Ascending aorta (tissue), 2 donors: ENCODE results near the gene PIAS4. TPM values are rescaled to one million over a fixed set of nuclear protein-coding genes. Genes with fewer than 3 reads are reported as not detected.

ENCODE experiments used
- DNase-seq, 2 donors: peaks; one replicate each; pipeline ENCODE4 v3.0.0-alpha.2; 2019; ENCODE audit warnings: low spot score in 2 of 2
- H3K27ac ChIP-seq, 2 donors: fragments of 200-600 bp; sonication (generic); one replicate each; pipeline ENCODE4 v1.5.1; 2016 to 2017; ENCODE audit warnings: mild to moderate bottlenecking in 1 of 2
- H3K27me3 ChIP-seq: fragments of 200-600 bp; sonication (generic); one replicate; pipeline ENCODE4 v1.5.1; 2017
- H3K36me3 ChIP-seq, 2 donors: fragments of 200-600 bp; sonication (generic); one replicate each; pipeline ENCODE4 v1.5.1; 2016
- H3K4me1 ChIP-seq, 2 donors: fragments of 200-600 bp; sonication (generic); one replicate each; pipeline ENCODE4 v1.5.1; 2016 to 2017; ENCODE audit warnings: mild to moderate bottlenecking in 1 of 2
- H3K4me3 ChIP-seq, 2 donors: fragments of 200-600 bp; sonication (generic); one replicate each; pipeline ENCODE4 v1.5.1; 2016 to 2017; ENCODE audit warnings: mild to moderate bottlenecking in 1 of 2
- H3K9me3 ChIP-seq, 2 donors: fragments of 200-600 bp; sonication (generic); one replicate each; pipeline ENCODE4 v1.5.1; 2016
- intact Hi-C: fragments of 100-400 bp; cut with DNase I; formaldehyde crosslinking; loops from one replicate; pipeline ENCODE4 v1.15.1; 2023
- total RNA-seq: library from RNA; depleted of rRNA; stranded (reverse); fragments of >200 nt; gene quantifications from one replicate; pipeline ENCODE4 v1.1.0, GENCODE V29; 2016
- TF ChIP-seq, protein P1 (sequence below), 3 experiments: fragments of 200-600 bp in 2 of 3; fragments of 450-650 bp in 1 of 3; sonication (generic) in 2 of 3; IDR thresholded peaks; one replicate each; pipeline ENCODE4 v1.5.1; 2016 to 2019; ENCODE audit warnings: antibody characterized with exemption in 3 of 3, mild to moderate bottlenecking in 1 of 3, moderate library complexity in 1 of 3

Gene PIAS4
- total RNA-seq, 1 donor from 2014 or later: 30.8 TPM

DNA sequence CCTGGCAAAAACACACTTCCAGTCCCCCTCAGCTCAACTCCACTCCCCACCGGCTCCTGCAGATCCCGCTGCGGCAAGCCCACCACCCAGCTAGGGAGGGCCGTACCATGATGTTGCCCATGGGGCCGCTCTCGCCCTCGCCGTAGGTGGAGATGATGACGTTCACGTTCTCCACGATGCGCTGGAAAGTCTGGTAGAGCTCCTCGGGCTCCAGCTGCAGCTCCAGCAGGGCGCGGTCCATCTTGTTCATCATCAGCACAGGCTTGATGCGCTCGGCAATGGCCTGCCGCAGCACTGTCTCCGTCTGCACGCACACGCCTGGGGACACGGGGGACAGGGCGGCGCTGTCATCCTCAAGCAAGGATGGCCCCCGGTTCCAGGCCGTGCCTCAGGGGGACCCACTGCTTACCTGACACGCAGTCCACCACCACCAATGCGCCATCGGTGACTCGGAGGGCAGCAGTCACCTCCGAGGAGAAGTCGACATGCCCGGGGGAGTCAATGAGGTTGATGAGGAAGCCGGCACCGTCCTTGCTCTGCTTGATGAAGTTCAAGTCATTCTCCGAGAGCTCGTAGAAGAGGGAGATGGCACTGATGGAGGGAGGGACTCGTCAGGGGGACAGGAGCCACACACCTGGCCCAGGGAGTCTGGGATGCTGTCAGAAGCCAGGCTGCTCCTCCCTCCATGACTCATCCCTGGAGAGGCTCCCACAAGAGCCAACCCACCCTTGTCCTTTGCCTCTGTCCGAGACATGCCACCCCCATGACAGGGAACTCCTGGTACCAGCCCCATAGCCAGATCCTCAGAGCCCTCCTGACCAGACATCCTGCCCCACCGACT lies 24.6 kb upstream of the PIAS4 start:
- H3K4me1 ChIP-seq: peaks cover 8 to 27% of the 10 kb centered on the region in 2 donors
- intact Hi-C loops: no loop called here
- H3K4me3 ChIP-seq: peak overlapping the region in 1 of 2 donors; percentile 96
- peak overlapping the region; percentile 98 for H3K27ac ChIP-seq
- peaks cover 63 to 65% of the 10 kb centered on the region in 2 donors for H3K36me3 ChIP-seq
- H3K27me3 ChIP-seq: no peaks in the 10 kb centered on the region
- TF ChIP-seq, protein P1, sequence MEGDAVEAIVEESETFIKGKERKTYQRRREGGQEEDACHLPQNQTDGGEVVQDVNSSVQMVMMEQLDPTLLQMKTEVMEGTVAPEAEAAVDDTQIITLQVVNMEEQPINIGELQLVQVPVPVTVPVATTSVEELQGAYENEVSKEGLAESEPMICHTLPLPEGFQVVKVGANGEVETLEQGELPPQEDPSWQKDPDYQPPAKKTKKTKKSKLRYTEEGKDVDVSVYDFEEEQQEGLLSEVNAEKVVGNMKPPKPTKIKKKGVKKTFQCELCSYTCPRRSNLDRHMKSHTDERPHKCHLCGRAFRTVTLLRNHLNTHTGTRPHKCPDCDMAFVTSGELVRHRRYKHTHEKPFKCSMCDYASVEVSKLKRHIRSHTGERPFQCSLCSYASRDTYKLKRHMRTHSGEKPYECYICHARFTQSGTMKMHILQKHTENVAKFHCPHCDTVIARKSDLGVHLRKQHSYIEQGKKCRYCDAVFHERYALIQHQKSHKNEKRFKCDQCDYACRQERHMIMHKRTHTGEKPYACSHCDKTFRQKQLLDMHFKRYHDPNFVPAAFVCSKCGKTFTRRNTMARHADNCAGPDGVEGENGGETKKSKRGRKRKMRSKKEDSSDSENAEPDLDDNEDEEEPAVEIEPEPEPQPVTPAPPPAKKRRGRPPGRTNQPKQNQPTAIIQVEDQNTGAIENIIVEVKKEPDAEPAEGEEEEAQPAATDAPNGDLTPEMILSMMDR (IDR thresholded peaks at IDR 0.05): no peak
- DNase-seq: no peak
- H3K9me3 ChIP-seq: no peaks in the 10 kb centered on the region

DNA sequence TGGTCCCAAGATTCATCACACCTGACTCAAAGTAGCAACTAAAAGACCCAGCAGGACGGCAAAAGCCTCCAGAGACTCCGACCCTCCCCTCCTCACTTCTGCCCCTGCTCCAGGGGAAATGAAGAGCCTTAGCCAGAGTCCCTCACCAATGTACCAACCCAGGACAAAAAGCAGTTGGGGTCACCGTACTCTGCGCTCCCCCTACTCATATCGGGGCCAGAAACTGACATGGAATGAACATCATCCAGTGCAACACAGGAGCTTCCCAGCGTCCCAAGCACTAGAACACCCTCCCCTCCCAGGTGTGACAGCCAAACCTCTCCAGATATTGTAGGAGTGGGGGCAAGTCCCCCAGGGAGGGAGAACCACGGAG lies 24.0 kb upstream of the PIAS4 start:
- no peak for DNase-seq

DNA sequence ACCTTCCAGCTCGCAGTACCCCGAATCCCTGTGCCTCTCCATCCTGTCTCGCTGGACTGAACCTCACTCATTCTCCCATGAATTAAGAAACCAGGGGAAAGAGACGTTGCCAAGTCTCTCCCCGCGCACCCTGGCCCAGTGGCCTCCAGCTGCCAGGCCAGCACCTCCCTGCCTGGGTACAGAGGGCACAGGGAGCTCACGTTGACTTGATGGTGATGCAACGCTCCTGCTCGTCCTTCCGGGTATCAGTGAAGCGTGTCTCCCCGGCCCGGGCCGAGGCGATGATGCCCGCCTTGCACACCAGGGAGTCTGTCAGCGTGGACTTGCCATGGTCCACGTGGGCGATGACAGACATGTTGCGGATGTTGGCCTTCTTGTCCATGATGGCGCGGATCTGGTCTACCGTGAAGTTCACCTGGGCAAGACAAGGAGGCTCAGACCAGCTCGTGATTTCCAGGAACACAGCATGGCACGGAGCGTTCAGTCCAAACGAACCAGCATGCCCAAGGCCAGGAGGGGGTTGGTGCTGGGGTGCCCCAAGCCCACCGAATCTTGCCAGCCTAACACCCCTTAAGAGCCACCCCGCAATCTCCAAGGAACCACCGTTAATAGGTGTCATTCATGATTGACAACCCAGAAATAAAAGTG lies 23.5 kb upstream of the PIAS4 start:
- Histone ChIP-seq H3K4me3 (peak overlapping the region; percentile 89 to 96), H3K27ac (peak overlapping the region; percentile 98), H3K36me3 (peaks cover 52 to 53% of the 10 kb centered on the region in 2 donors), H3K4me1 (peaks cover 8 to 27% of the 10 kb centered on the region in 2 donors), H3K9me3 (no peaks in the 10 kb centered on the region), H3K27me3 (no peaks in the 10 kb centered on the region)
- intact Hi-C loops: loop anchor here (2.0 kb wide), 1 partner anchor 23 kb away; the partner anchor contains the start of gene PIAS4
- DNase-seq: no peak
- TF ChIP-seq, protein P1 (IDR thresholded peaks at IDR 0.05): no peak

More for the DNA sequence above, 24.0 kb upstream of the PIAS4 start:
- peak overlapping the region; percentile 98 for H3K27ac ChIP-seq
- no peaks in the 10 kb centered on the region for H3K9me3 ChIP-seq
- H3K36me3 ChIP-seq: peaks cover 57 to 58% of the 10 kb centered on the region in 2 donors
- H3K27me3 ChIP-seq: no peaks in the 10 kb centered on the region
- intact Hi-C loops: no loop called here
- peaks cover 8 to 27% of the 10 kb centered on the region in 2 donors for H3K4me1 ChIP-seq
- TF ChIP-seq, protein P1 (IDR thresholded peaks at IDR 0.05): no peak
- peak overlapping the region; percentile 89 to 96 for H3K4me3 ChIP-seq

DNA sequence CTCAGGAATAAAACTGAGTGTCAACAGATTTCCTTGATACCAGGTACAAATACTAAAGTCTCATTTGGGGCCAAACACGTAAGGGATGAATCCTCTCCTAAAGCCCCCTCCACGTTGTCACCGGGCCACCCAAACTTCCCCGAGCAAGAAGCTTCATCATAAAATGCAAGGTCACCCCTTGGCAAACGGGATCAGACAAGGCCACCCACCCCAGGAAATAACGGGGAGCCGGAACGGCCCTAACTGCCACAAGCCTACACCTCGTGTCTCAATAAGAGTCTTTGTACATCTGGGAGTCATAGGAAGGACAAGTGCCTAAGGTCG lies 23.0 kb upstream of the PIAS4 start:
- intact Hi-C loops: loop anchor here (2.0 kb wide), 1 partner anchor 22 kb away; the partner anchor contains the start of gene PIAS4
- Histone ChIP-seq H3K4me3 (peak overlapping the region; percentile 89 to 96), H3K27ac (peak overlapping the region; percentile 98), H3K27me3 (no peaks in the 10 kb centered on the region), H3K36me3 (peaks cover 47 to 48% of the 10 kb centered on the region in 2 donors), H3K4me1 (peaks cover 8 to 27% of the 10 kb centered on the region in 2 donors), H3K9me3 (no peaks in the 10 kb centered on the region)
- TF ChIP-seq, protein P1 (IDR thresholded peaks at IDR 0.05): no peak
- no peak for DNase-seq

DNA sequence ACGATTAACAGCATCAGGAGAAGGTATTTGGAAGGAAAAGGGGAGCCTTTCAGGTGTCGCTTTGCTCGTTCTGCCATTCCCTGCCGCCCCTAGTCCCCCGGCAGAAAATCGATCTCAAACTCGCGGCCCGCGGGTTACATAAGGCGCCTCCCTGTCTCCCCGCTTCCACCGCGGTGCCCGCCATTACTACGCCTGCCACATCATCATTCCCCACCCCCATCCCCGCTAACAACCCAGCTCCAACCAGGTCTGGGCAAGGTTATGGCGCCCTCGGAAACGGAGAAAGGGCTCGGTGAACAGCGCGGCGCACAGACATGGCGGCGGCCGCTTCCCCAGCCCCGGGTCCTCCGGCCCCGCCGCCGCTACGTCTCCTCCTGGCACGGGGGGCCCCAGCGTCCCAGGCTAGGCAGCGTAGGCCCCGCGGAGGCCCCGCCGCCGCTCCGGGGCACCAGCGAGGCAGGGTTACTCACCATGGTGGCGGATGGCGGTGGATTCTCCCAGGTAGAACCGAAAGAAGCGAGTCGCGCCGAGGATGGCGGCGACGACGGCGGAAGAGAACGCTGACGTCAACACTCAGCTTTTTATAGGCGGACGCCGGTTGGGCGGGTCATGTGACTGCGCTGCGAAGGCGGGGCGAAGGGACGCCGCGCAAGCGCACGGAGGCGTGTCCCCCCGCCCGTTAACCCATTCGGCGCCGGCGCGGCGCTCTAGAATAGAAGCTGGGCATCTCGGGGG lies 22.5 kb upstream of the PIAS4 start, which contains the start of gene EEF2:
Gene EEF2, minus strand, starts transcription at position 556 of the 735 bp plus-strand sequence. Its CDS starts 83 bp downstream, at position 473.
- H3K4me3 ChIP-seq: peak within 1 kb of the TSS; percentile 89 to 96
- peak within 1 kb of the TSS; percentile 98 for H3K27ac ChIP-seq
- peaks cover 8 to 27% of the 10 kb centered on the region in 2 donors for H3K4me1 ChIP-seq
- TF ChIP-seq, protein P1 (IDR thresholded peaks at IDR 0.05): no peak
- H3K36me3 ChIP-seq: peaks cover 41 to 43% of the 10 kb centered on the region in 2 donors
- H3K9me3 ChIP-seq: no peaks in the 10 kb centered on the region
- peak in 1 of 2 donors; percentile 92 for DNase-seq
- no peaks in the 10 kb centered on the region for H3K27me3 ChIP-seq
- intact Hi-C loops: loop anchor here (1.0 to 5.0 kb wide), 4 partner anchors 14 to 197 kb away; partner anchors contain the start of genes ANKRD24, DAPK3, MAP2K2 and PIAS4
